Muscle layer of colon (tissue), 2 donors: Measurements from ENCODE around the gene PCSK9.

Experiments used
- H3K27ac ChIP-seq: one replicate; pipeline ENCODE4 v1.7.0; 2013; ENCODE audit warnings: low read depth, mild to moderate bottlenecking, low read length, moderate library complexity
- H3K27me3 ChIP-seq, 2 donors: one replicate each; pipeline ENCODE4 v1.7.0; 2013; ENCODE audit warnings: low read length in 2 of 2, mild to moderate bottlenecking in 2 of 2; ENCODE audit not compliant: insufficient read depth in 2 of 2, control insufficient read depth in 1 of 2
- H3K36me3 ChIP-seq: one replicate; pipeline ENCODE4 v1.7.0; 2013; ENCODE audit warnings: mild to moderate bottlenecking, low read length; ENCODE audit not compliant: insufficient read depth
- H3K4me1 ChIP-seq: one replicate; pipeline ENCODE4 v1.7.0; 2013; ENCODE audit warnings: mild to moderate bottlenecking, low read length; ENCODE audit not compliant: insufficient read depth
- H3K4me3 ChIP-seq, 2 donors: one replicate each; pipeline ENCODE4 v1.7.0; 2013; ENCODE audit warnings: low read length in 2 of 2, low read depth in 1 of 2, mild to moderate bottlenecking in 1 of 2, moderate library complexity in 1 of 2
- H3K9ac ChIP-seq: one replicate; pipeline ENCODE4 v1.7.0; 2013; ENCODE audit warnings: low read length
- H3K9me3 ChIP-seq: one replicate; pipeline ENCODE4 v1.7.0; 2013; ENCODE audit warnings: mild to moderate bottlenecking, low read length
- donor health status: abdominal sarcoma.
- donor health status: Adenocarcinoma of cecum.

PCSK9 gene

GRCh38 chr1:55062801-55063576 is 23.6 kb downstream of the PCSK9 start:
- peaks cover 24% of the 10 kb centered on the region for H3K4me1 ChIP-seq
- no peaks in the 10 kb centered on the region for H3K27me3 ChIP-seq
- H3K36me3 ChIP-seq = peaks cover 15% of the 10 kb centered on the region
- no peak overlapping the region for H3K27ac ChIP-seq
- no peaks in the 10 kb centered on the region for H3K9me3 ChIP-seq
- no peak overlapping the region for H3K4me3 ChIP-seq
- no peak overlapping the region for H3K9ac ChIP-seq

GRCh38 chr1:55063577-55063942 is 24.2 kb downstream of the PCSK9 start:
- no peaks in the 10 kb centered on the region for H3K27me3 ChIP-seq
- H3K9ac ChIP-seq = no peak overlapping the region
- peaks cover 24% of the 10 kb centered on the region for H3K4me1 ChIP-seq
- H3K36me3 ChIP-seq = peaks cover 20% of the 10 kb centered on the region
- no peaks in the 10 kb centered on the region for H3K9me3 ChIP-seq
- H3K27ac ChIP-seq = peak overlapping the region; percentile 29
- H3K4me3 ChIP-seq = no peak overlapping the region

GRCh38 chr1:55064071-55064581 is 24.8 kb downstream of the PCSK9 start:
- no peaks in the 10 kb centered on the region for H3K27me3 ChIP-seq
- H3K4me3 ChIP-seq = no peak overlapping the region
- no peaks in the 10 kb centered on the region for H3K9me3 ChIP-seq
- H3K4me1 ChIP-seq = peaks cover 24% of the 10 kb centered on the region
- peak overlapping the region; percentile 69 for H3K27ac ChIP-seq
- no peak overlapping the region for H3K9ac ChIP-seq
- H3K36me3 ChIP-seq = peaks cover 25% of the 10 kb centered on the region

- peaks cover 24% of the 10 kb centered on the region for H3K4me1 ChIP-seq
- no peaks in the 10 kb centered on the region for H3K9me3 ChIP-seq
- peak overlapping the region; percentile 69 for H3K27ac ChIP-seq
- no peaks in the 10 kb centered on the region for H3K27me3 ChIP-seq
- no peak overlapping the region for H3K4me3 ChIP-seq
- peaks cover 30% of the 10 kb centered on the region for H3K36me3 ChIP-seq
- no peak overlapping the region for H3K9ac ChIP-seq
These were observed 25.5 kb downstream of the PCSK9 start for GRCh38 chr1:55064861-55065263.

GRCh38 chr1:55065648-55066047 is 26.3 kb downstream of the PCSK9 start:
- H3K36me3 ChIP-seq = peaks cover 30% of the 10 kb centered on the region
- no peak overlapping the region for H3K27ac ChIP-seq
- H3K9me3 ChIP-seq = no peaks in the 10 kb centered on the region
- H3K4me1 ChIP-seq = peaks cover 24% of the 10 kb centered on the region
- H3K4me3 ChIP-seq = no peak overlapping the region
- H3K9ac ChIP-seq = no peak overlapping the region
- no peaks in the 10 kb centered on the region for H3K27me3 ChIP-seq

GRCh38 chr1:55067022-55067778 is 27.9 kb downstream of the PCSK9 start:
- Histone ChIP-seq H3K27ac (no peak overlapping the region), H3K27me3 (no peaks in the 10 kb centered on the region), H3K9ac (no peak overlapping the region), H3K9me3 (no peaks in the 10 kb centered on the region), H3K4me1 (peaks cover 24% of the 10 kb centered on the region), H3K4me3 (no peak overlapping the region), H3K36me3 (peaks cover 45% of the 10 kb centered on the region)

- no peak overlapping the region for H3K27ac ChIP-seq
- no peak overlapping the region for H3K4me3 ChIP-seq
- H3K27me3 ChIP-seq = no peaks in the 10 kb centered on the region
- H3K9me3 ChIP-seq = no peaks in the 10 kb centered on the region
- peaks cover 52% of the 10 kb centered on the region for H3K36me3 ChIP-seq
- H3K9ac ChIP-seq = no peak overlapping the region
- H3K4me1 ChIP-seq = peaks cover 24% of the 10 kb centered on the region
These were observed 28.6 kb downstream of the PCSK9 start for GRCh38 chr1:55067914-55068313.

- Histone ChIP-seq H3K4me3 (no peak overlapping the region), H3K27me3 (no peaks in the 10 kb centered on the region), H3K27ac (no peak overlapping the region), H3K36me3 (peaks cover 60% of the 10 kb centered on the region), H3K4me1 (peaks cover 23% of the 10 kb centered on the region), H3K9ac (no peak overlapping the region), H3K9me3 (no peaks in the 10 kb centered on the region)
These were observed 29.3 kb downstream of the PCSK9 start for GRCh38 chr1:55068638-55069037.

- Histone ChIP-seq H3K4me3 (no peak overlapping the region), H3K9me3 (no peaks in the 10 kb centered on the region), H3K4me1 (peaks cover 16% of the 10 kb centered on the region), H3K27ac (no peak overlapping the region), H3K27me3 (no peaks in the 10 kb centered on the region), H3K9ac (no peak overlapping the region), H3K36me3 (peaks cover 65% of the 10 kb centered on the region)
These were observed 29.9 kb downstream of the PCSK9 start for GRCh38 chr1:55069280-55069679.

GRCh38 chr1:55070293-55071164 is 31.2 kb downstream of the PCSK9 start:
- Histone ChIP-seq H3K4me3 (no peak overlapping the region), H3K9me3 (no peaks in the 10 kb centered on the region), H3K27ac (no peak overlapping the region), H3K27me3 (no peaks in the 10 kb centered on the region), H3K9ac (no peak overlapping the region), H3K36me3 (peaks cover 73% of the 10 kb centered on the region), H3K4me1 (peaks cover 4% of the 10 kb centered on the region)

GRCh38 chr1:55071477-55071876 is 32.1 kb downstream of the PCSK9 start:
- no peak overlapping the region for H3K4me3 ChIP-seq
- H3K27me3 ChIP-seq = no peaks in the 10 kb centered on the region
- H3K4me1 ChIP-seq = no peaks in the 10 kb centered on the region
- H3K27ac ChIP-seq = no peak overlapping the region
- no peaks in the 10 kb centered on the region for H3K9me3 ChIP-seq
- no peak overlapping the region for H3K9ac ChIP-seq
- peaks cover 68% of the 10 kb centered on the region for H3K36me3 ChIP-seq
